ENCODE data around the gene IQSEC1. TPM values are rescaled to one million over a fixed set of nuclear protein-coding genes. Genes with fewer than 3 reads are reported as not detected.

IQSEC1 gene
- total RNA-seq, 2 experiments from 2014 or later, result 31.7 to 39.2 TPM

- intact Hi-C loops (cut with micrococcal nuclease), result no loop called here
- ATAC-seq (peak; percentile 6), DNase-seq (peak; percentile 21)
- Mint-ChIP-seq H3K27me3 (no peaks in the 10 kb centered on the region), H3K4me3 (no peak overlapping the region), H3K9me3 (no peaks in the 10 kb centered on the region), H3K4me1 (ENCODE audit: low read depth) (peaks cover 73% of the 10 kb centered on the region), H3K27ac (peak overlapping the region; percentile 80), H3K36me3 (ENCODE audit: low read depth) (no peaks in the 10 kb centered on the region)
- no peak for TF ChIP-seq CTCF (IDR thresholded peaks at IDR 0.05)
- CTCF ChIA-PET, result interaction anchor here (1.0 to 3.4 kb wide), 5 partner anchors 15 to 122 kb away, joined by 3 to 14 read pairs (median 7); partner anchors contain the start of gene RPL32
- POLR2A ChIA-PET, result interaction anchor here (0.9 to 1.5 kb wide), 3 partner anchors 9 to 51 kb away, joined by 3 to 4 read pairs (median 4); no protein-coding TSS in a partner anchor
Observed at GRCh38 chr3:12963231-12963896, 109.9 kb downstream of the IQSEC1 start.

- no peak for TF ChIP-seq CTCF (IDR thresholded peaks at IDR 0.05)
- intact Hi-C loops (cut with micrococcal nuclease), result no loop called here
- POLR2A ChIA-PET, result interaction anchor here (0.9 kb wide), 1 partner anchor 41 kb away, joined by 3 read pairs; no protein-coding TSS in a partner anchor
- DNase-seq, result no peak
- no peak for ATAC-seq
- Mint-ChIP-seq H3K4me1 (ENCODE audit: low read depth) (peaks cover 77% of the 10 kb centered on the region), H3K27me3 (no peaks in the 10 kb centered on the region), H3K9me3 (no peaks in the 10 kb centered on the region), H3K27ac (no peak overlapping the region), H3K4me3 (no peak overlapping the region), H3K36me3 (ENCODE audit: low read depth) (no peaks in the 10 kb centered on the region)
- CTCF ChIA-PET, result interaction anchor here (1.0 to 3.4 kb wide), 4 partner anchors 14 to 152 kb away, joined by 3 to 14 read pairs (median 5); partner anchors contain the start of gene RPL32
Observed at GRCh38 chr3:12962292-12962691, 110.9 kb downstream of the IQSEC1 start.

- POLR2A ChIA-PET, result interaction anchor here (0.7 to 0.9 kb wide), 2 partner anchors 40 to 122 kb away, joined by 3 read pairs; no protein-coding TSS in a partner anchor
- Mint-ChIP-seq H3K4me3 (no peak overlapping the region), H3K27ac (no peak overlapping the region), H3K36me3 (ENCODE audit: low read depth) (no peaks in the 10 kb centered on the region), H3K4me1 (ENCODE audit: low read depth) (peaks cover 75% of the 10 kb centered on the region), H3K9me3 (no peaks in the 10 kb centered on the region), H3K27me3 (no peaks in the 10 kb centered on the region)
- ATAC-seq (no peak), DNase-seq (no peak)
- intact Hi-C loops (cut with micrococcal nuclease), result no loop called here
- no peak for TF ChIP-seq CTCF (IDR thresholded peaks at IDR 0.05)
- CTCF ChIA-PET, result interaction anchor here (0.8 to 3.4 kb wide), 5 partner anchors 9 to 151 kb away, joined by 3 to 14 read pairs (median 4); no protein-coding TSS in a partner anchor
Observed at GRCh38 chr3:12961697-12962036, 111.6 kb downstream of the IQSEC1 start.

- ATAC-seq, result no peak
- no peak overlapping the region for H3K27ac Mint-ChIP-seq
- peaks cover 73% of the 10 kb centered on the region for H3K4me1 Mint-ChIP-seq (ENCODE audit: low read depth)
- ChIA-PET CTCF (interaction anchor here (0.8 to 3.4 kb wide), 7 partner anchors 9 to 151 kb away, joined by 3 to 14 read pairs (median 3); no protein-coding TSS in a partner anchor), POLR2A (interaction anchor here (0.7 to 1.2 kb wide), 3 partner anchors 11 to 121 kb away, joined by 3 to 4 read pairs (median 3); no protein-coding TSS in a partner anchor)
- H3K36me3 Mint-ChIP-seq (ENCODE audit: low read depth), result no peaks in the 10 kb centered on the region
- DNase-seq, result no peak
- no peaks in the 10 kb centered on the region for H3K27me3 Mint-ChIP-seq
- TF ChIP-seq CTCF (IDR thresholded peaks at IDR 0.05), result no peak
- H3K9me3 Mint-ChIP-seq, result no peaks in the 10 kb centered on the region
- intact Hi-C loops (cut with micrococcal nuclease), result no loop called here
- no peak overlapping the region for H3K4me3 Mint-ChIP-seq
Observed at GRCh38 chr3:12961007-12961696, 112.1 kb downstream of the IQSEC1 start.
